ENCODE measurements around the gene SCAND1.

SCAND1 gene

DNA sequence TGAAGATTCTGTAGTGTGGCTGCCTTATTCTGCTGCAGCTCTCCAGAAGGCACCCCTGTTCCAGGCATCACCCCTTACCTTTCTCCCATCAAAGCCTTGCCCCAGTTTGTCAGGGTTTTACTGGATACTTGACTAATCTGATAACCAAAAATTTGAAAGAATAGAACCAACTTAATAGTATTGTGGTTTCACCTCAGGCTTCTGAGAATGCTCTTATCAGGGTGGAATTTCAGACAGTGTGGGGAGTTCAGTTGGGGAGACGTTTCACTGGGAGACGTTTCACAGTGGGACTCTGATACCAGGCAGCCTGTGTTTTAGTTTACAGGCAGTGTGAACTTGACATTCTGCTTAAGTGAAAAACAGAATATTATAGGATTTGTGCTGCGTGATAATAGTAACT, 50.5 kb downstream of the SCAND1 start:
- TF ChIP-seq, protein P1, sequence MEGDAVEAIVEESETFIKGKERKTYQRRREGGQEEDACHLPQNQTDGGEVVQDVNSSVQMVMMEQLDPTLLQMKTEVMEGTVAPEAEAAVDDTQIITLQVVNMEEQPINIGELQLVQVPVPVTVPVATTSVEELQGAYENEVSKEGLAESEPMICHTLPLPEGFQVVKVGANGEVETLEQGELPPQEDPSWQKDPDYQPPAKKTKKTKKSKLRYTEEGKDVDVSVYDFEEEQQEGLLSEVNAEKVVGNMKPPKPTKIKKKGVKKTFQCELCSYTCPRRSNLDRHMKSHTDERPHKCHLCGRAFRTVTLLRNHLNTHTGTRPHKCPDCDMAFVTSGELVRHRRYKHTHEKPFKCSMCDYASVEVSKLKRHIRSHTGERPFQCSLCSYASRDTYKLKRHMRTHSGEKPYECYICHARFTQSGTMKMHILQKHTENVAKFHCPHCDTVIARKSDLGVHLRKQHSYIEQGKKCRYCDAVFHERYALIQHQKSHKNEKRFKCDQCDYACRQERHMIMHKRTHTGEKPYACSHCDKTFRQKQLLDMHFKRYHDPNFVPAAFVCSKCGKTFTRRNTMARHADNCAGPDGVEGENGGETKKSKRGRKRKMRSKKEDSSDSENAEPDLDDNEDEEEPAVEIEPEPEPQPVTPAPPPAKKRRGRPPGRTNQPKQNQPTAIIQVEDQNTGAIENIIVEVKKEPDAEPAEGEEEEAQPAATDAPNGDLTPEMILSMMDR (IDR thresholded peaks at IDR 0.05; ENCODE audit: low read depth, low read length): no peak
- no peak overlapping the region for H3K4me3 ChIP-seq (replicated peaks in 1 of 2; ENCODE audit: low read depth in 2 of 2, low read length in 2 of 2)
- DNase-seq (ENCODE audit: low read depth in 2 of 2): no peak

All from cardiac fibroblast (primary cell).